ENCODE results near the gene TP53I3. TPM values are rescaled to one million over a fixed set of nuclear protein-coding genes. Genes with fewer than 3 reads are reported as not detected.

The TP53I3 gene
- total and polyA plus RNA-seq, 2 donors (not counting 3 experiments of a cell fraction or from before 2014, with no cell fraction given), result 94.2 to 116 TPM

GRCh38 chr2:24104906-24105305 is 20.3 kb upstream of the TP53I3 start:
- no TSS peak for BruUV-seq (replicated peaks)
- TF ChIP-seq MYC (IDR thresholded peaks at IDR 0.05; ENCODE audit: low read depth, low read length), result no peak
- no peak for TF ChIP-seq FOS (IDR thresholded peaks at IDR 0.05; ENCODE audit: borderline replicate concordance, insufficient read depth, low read length)
- no peak for TF ChIP-seq GATA2 (IDR thresholded peaks at IDR 0.05; ENCODE audit: insufficient read depth, insufficient read length, low read depth, low read length)
- H3K79me2 ChIP-seq (ENCODE audit: control insufficient read depth, insufficient read depth, low read length), result no peaks in the 10 kb centered on the region
- dilution Hi-C loops (cut with MboI; ENCODE audit: extremely low pct_ligation_motif_present, low sequenced_read_pairs) (no loop called here), intact Hi-C loops (cut with micrococcal nuclease) (no loop called here)
- CTCF ChIA-PET, result no interaction called here
- no peaks in the 10 kb centered on the region for H3K4me1 ChIP-seq (ENCODE audit: control insufficient read depth, extremely low read depth, insufficient read depth, low read length)
- no peaks in the 10 kb centered on the region for H3K9me1 ChIP-seq (replicated peaks; ENCODE audit: control insufficient read depth, extremely low read depth, insufficient read depth, low read length)
- peaks cover 0 to 2% of the 10 kb centered on the region in 2 experiments for H3K27me3 ChIP-seq (ENCODE audit: control insufficient read depth in 2 of 2, insufficient read depth in 2 of 2, low read length in 2 of 2)
- H3K4me3 ChIP-seq (replicated peaks in 1 of 3; ENCODE audit: insufficient read depth in 1 of 3, low read depth in 1 of 3, low read length in 3 of 3), result no peak overlapping the region
- H2AFZ ChIP-seq (ENCODE audit: low read depth, low read length), result no peak overlapping the region
- no peak overlapping the region for H3K9ac ChIP-seq (replicated peaks; ENCODE audit: extremely low read depth, insufficient read depth, low read length)
- no peak for FAIRE-seq
- no peak overlapping the region for H3K27ac ChIP-seq (ENCODE audit: insufficient read depth, low read depth, low read length)
- no peaks in the 10 kb centered on the region for H4K20me1 ChIP-seq (replicated peaks; ENCODE audit: control insufficient read depth, extremely low read depth, insufficient read depth, low read length)
- no peaks in the 10 kb centered on the region for H3K36me3 ChIP-seq (ENCODE audit: control insufficient read depth in 2 of 2, extremely low read depth in 1 of 2, insufficient read depth in 2 of 2, low read length in 2 of 2)
- H3K9me3 ChIP-seq (replicated peaks; ENCODE audit: control insufficient read depth, insufficient read depth, low read length), result no peaks in the 10 kb centered on the region
- H3K4me2 ChIP-seq (ENCODE audit: insufficient read depth, low read length), result no peak overlapping the region
- DNase-seq (ENCODE audit: low read depth, low spot score), result no peak
- POLR2A ChIA-PET, result no interaction called here

- Histone ChIP-seq H3K4me3 (replicated peaks in 1 of 3; ENCODE audit: insufficient read depth in 1 of 3, low read depth in 1 of 3, low read length in 3 of 3) (no peak overlapping the region), H3K79me2 (ENCODE audit: control insufficient read depth, insufficient read depth, low read length) (no peaks in the 10 kb centered on the region), H3K27ac (ENCODE audit: insufficient read depth, low read depth, low read length) (no peak overlapping the region), H3K4me2 (ENCODE audit: insufficient read depth, low read length) (no peak overlapping the region), H3K9me1 (replicated peaks; ENCODE audit: control insufficient read depth, extremely low read depth, insufficient read depth, low read length) (no peaks in the 10 kb centered on the region), H3K27me3 (ENCODE audit: control insufficient read depth in 2 of 2, insufficient read depth in 2 of 2, low read length in 2 of 2) (peaks cover 0 to 2% of the 10 kb centered on the region in 2 experiments), H3K36me3 (ENCODE audit: control insufficient read depth in 2 of 2, extremely low read depth in 1 of 2, insufficient read depth in 2 of 2, low read length in 2 of 2) (no peaks in the 10 kb centered on the region), H3K9me3 (replicated peaks; ENCODE audit: control insufficient read depth, insufficient read depth, low read length) (no peaks in the 10 kb centered on the region), H2AFZ (ENCODE audit: low read depth, low read length) (no peak overlapping the region), H4K20me1 (replicated peaks; ENCODE audit: control insufficient read depth, extremely low read depth, insufficient read depth, low read length) (no peaks in the 10 kb centered on the region), H3K4me1 (ENCODE audit: control insufficient read depth, extremely low read depth, insufficient read depth, low read length) (no peaks in the 10 kb centered on the region), H3K9ac (replicated peaks; ENCODE audit: extremely low read depth, insufficient read depth, low read length) (no peak overlapping the region)
- dilution Hi-C loops (cut with MboI; ENCODE audit: extremely low pct_ligation_motif_present, low sequenced_read_pairs), result no loop called here
- ChIA-PET POLR2A (no interaction called here), CTCF (no interaction called here)
- no TSS peak for BruUV-seq (replicated peaks)
- TF ChIP-seq MYC (IDR thresholded peaks at IDR 0.05; ENCODE audit: low read depth, low read length) (no peak), MAX (IDR thresholded peaks at IDR 0.05; ENCODE audit: insufficient read depth, insufficient read length) (no peak), FOS (IDR thresholded peaks at IDR 0.05; ENCODE audit: borderline replicate concordance, insufficient read depth, low read length) (no peak), POLR2AphosphoS5 (IDR thresholded peaks at IDR 0.05; ENCODE audit: insufficient read depth, low read depth, low read length) (no peak), JUN (IDR thresholded peaks at IDR 0.05; ENCODE audit: borderline replicate concordance, insufficient read depth, insufficient read length, low read depth) (no peak), GATA2 (IDR thresholded peaks at IDR 0.05; ENCODE audit: insufficient read depth, insufficient read length, low read depth, low read length) (no peak), EZH2 (IDR thresholded peaks at IDR 0.05; ENCODE audit: borderline replicate concordance, low read depth, low read length, severe bottlenecking) (no peak), CTCF (IDR thresholded peaks at IDR 0.05; ENCODE audit: extremely low read depth in 1 of 2, insufficient read depth in 1 of 2, low read depth in 1 of 2, low read length in 2 of 2) (no peak), POLR2A (IDR thresholded peaks at IDR 0.05; ENCODE audit: low read depth, low read length) (no peak)
- no peak for FAIRE-seq
- no peak for DNase-seq (ENCODE audit: low read depth, low spot score)
- intact Hi-C loops (cut with micrococcal nuclease), result no loop called here
Measured at GRCh38 chr2:24104110-24104650, 19.5 kb upstream of the TP53I3 start.
